OCI-LY1 (cell line): Measurements from ENCODE around the gene TMEM218.

ENCODE experiments used
- H2AFZ ChIP-seq: fragments of 200-600 bp; sonication (generic), shearing (Covaris generic); 2 replicates; pipeline ENCODE4 v1.6.0; 2014; ENCODE audit warnings: antibody characterized with exemption, mild to moderate bottlenecking, low read length
- H3F3A ChIP-seq: fragments of 200-600 bp; sonication (generic), shearing (Covaris generic); 2 replicates; pipeline ENCODE4 v1.6.0; 2014; ENCODE audit warnings: mild to moderate bottlenecking, antibody characterized with exemption, low read length, moderate library complexity; ENCODE audit not compliant: insufficient read depth
- H3K27ac ChIP-seq: fragments of 200-600 bp; sonication (generic); 2 replicates; pipeline ENCODE4 v1.5.1; 2014; ENCODE audit warnings: low read length, mixed run types, mild to moderate bottlenecking, low read depth; ENCODE audit not compliant: poor library complexity, severe bottlenecking
- H3K27me3 ChIP-seq: fragments of 200-600 bp; sonication (generic); 2 replicates; pipeline ENCODE4 v1.6.0; 2014; ENCODE audit warnings: antibody characterized with exemption, mild to moderate bottlenecking, low read length, moderate library complexity; ENCODE audit not compliant: insufficient read depth
- H3K36me3 ChIP-seq: fragments of 200-600 bp; sonication (generic); 2 replicates; pipeline ENCODE4 v1.6.1; 2014; ENCODE audit warnings: mild to moderate bottlenecking, antibody characterized with exemption, low read length, moderate library complexity, mixed read lengths; ENCODE audit not compliant: insufficient read depth
- H3K4me1 ChIP-seq: fragments of 200-600 bp; sonication (generic); 2 replicates; pipeline ENCODE4 v1.5.1; 2014; ENCODE audit warnings: mild to moderate bottlenecking, low read length, moderate library complexity; ENCODE audit not compliant: insufficient read depth, severe bottlenecking
- H3K4me2 ChIP-seq: fragments of 200-600 bp; sonication (generic), shearing (Covaris generic); 2 replicates; pipeline ENCODE4 v1.6.1; 2014; ENCODE audit warnings: low read length
- H3K4me3 ChIP-seq: fragments of 200-600 bp; sonication (generic); 2 replicates; pipeline ENCODE4 v1.5.1; 2014; ENCODE audit warnings: low read length, low read depth, mild to moderate bottlenecking, mixed read lengths; ENCODE audit not compliant: poor library complexity, severe bottlenecking
- H3K79me2 ChIP-seq: fragments of 200-600 bp; shearing (Covaris generic); 2 replicates; pipeline ENCODE4 v1.6.1; 2016; ENCODE audit warnings: mixed run types, low read length, mixed read lengths; ENCODE audit not compliant: insufficient read depth
- H3K9ac ChIP-seq: fragments of 200-600 bp; sonication (generic), shearing (Covaris generic); 2 replicates; pipeline ENCODE4 v1.6.1; 2014; ENCODE audit warnings: mild to moderate bottlenecking, low read length, mixed read lengths
- H3K9me2 ChIP-seq: fragments of 200-600 bp; sonication (generic), shearing (Covaris generic); 2 replicates; pipeline ENCODE4 v1.6.1; 2014; ENCODE audit warnings: low read depth, mild to moderate bottlenecking, low read length, mixed read lengths
- H3K9me3 ChIP-seq: fragments of 200-600 bp; shearing (Covaris generic); 2 replicates; pipeline ENCODE4 v1.6.1; 2014; ENCODE audit warnings: low read length, mixed read lengths
- H4K20me1 ChIP-seq: fragments of 200-600 bp; sonication (generic), shearing (Covaris generic); 2 replicates; pipeline ENCODE4 v1.6.0; 2016; ENCODE audit warnings: mild to moderate bottlenecking, low read length; ENCODE audit not compliant: insufficient read depth
- EZH2 ChIP-seq: fragments of 200-600 bp; sonication (generic), shearing (Covaris generic); IDR thresholded peaks from 2 replicates; pipeline ENCODE4 v1.8.0; 2017; ENCODE audit warnings: borderline replicate concordance, mixed run types, mild to moderate bottlenecking, antibody characterized with exemption, low read length, moderate library complexity, mixed read lengths
- TF ChIP-seq, protein P1 (sequence below): fragments of 200-600 bp; sonication (generic), shearing (Covaris generic); IDR thresholded peaks from 2 replicates; pipeline ENCODE4 v1.5.1; 2017; ENCODE audit warnings: mild to moderate bottlenecking, antibody characterized with exemption, low read length, moderate library complexity, mixed read lengths

Gene TMEM218

DNA sequence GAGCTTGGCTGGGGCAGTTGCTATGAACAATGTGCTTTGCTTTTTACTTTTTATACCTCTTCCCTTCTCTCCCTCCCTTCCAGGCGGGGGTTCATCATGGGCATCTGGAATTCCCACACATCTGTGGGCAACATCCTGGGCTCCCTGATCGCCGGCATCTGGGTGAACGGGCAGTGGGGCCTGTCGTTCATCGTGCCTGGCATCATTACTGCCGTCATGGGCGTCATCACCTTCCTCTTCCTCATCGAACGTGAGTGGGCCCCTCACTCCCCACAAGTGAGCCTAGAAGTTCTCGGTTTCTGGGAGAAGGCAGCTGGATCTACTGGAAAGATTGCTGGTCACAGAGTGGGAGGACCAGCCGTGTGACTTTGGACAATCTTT lies 30.9 kb downstream of the TMEM218 start:
- Histone ChIP-seq H3K27ac (no peak overlapping the region), H3K4me2 (no peak overlapping the region), H3K79me2 (no peaks in the 10 kb centered on the region), H3K36me3 (no peaks in the 10 kb centered on the region), H2AFZ (no peak overlapping the region), H3K4me3 (no peak overlapping the region), H3K9me3 (no peaks in the 10 kb centered on the region), H3K27me3 (no peaks in the 10 kb centered on the region), H3K9me2 (no peaks in the 10 kb centered on the region), H4K20me1 (no peaks in the 10 kb centered on the region), H3K9ac (no peak overlapping the region), H3K4me1 (no peaks in the 10 kb centered on the region), H3F3A (no peaks in the 10 kb centered on the region)
- TF ChIP-seq EZH2: no peak
- TF ChIP-seq, protein P1, sequence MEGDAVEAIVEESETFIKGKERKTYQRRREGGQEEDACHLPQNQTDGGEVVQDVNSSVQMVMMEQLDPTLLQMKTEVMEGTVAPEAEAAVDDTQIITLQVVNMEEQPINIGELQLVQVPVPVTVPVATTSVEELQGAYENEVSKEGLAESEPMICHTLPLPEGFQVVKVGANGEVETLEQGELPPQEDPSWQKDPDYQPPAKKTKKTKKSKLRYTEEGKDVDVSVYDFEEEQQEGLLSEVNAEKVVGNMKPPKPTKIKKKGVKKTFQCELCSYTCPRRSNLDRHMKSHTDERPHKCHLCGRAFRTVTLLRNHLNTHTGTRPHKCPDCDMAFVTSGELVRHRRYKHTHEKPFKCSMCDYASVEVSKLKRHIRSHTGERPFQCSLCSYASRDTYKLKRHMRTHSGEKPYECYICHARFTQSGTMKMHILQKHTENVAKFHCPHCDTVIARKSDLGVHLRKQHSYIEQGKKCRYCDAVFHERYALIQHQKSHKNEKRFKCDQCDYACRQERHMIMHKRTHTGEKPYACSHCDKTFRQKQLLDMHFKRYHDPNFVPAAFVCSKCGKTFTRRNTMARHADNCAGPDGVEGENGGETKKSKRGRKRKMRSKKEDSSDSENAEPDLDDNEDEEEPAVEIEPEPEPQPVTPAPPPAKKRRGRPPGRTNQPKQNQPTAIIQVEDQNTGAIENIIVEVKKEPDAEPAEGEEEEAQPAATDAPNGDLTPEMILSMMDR: no peak

DNA sequence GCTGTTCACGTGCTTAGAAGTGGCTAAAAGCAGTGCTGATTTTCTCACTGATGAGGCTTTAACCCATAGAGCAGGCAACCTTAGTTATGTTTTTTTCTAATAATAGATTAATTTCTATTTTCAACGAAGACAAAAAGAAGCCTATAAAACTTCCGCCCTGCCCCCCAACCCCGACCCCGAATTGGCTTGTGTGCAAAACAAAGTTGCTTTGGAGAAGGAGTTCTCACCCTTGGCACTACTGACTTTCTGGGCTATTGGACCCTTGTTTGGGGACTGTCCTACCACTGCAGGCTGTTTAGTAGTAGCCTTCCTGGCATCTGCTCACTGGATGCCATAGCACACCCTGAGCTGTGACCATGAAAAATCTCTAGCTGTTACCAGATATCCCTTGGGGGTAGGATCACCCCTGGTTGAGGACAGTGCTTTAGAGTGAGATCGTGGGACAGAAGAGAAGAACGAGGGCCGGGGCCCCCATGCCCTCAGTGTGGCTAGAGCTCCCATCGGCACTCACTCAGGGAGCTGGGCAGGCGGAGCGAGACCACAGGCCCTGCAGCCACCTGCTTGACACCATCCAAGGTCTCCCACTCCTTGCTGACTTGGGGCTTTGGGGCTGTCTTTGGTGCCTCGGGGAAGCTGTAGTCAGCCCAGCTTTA lies 31.4 kb downstream of the TMEM218 start:
- H4K20me1 ChIP-seq: no peaks in the 10 kb centered on the region
- H3K9me3 ChIP-seq: no peaks in the 10 kb centered on the region
- H3K4me1 ChIP-seq: no peaks in the 10 kb centered on the region
- H3K9ac ChIP-seq: no peak overlapping the region
- no peaks in the 10 kb centered on the region for H3K79me2 ChIP-seq
- H3F3A ChIP-seq: no peaks in the 10 kb centered on the region
- TF ChIP-seq, protein P1: no peak
- TF ChIP-seq EZH2: no peak
- no peaks in the 10 kb centered on the region for H3K9me2 ChIP-seq
- no peaks in the 10 kb centered on the region for H3K36me3 ChIP-seq
- no peak overlapping the region for H2AFZ ChIP-seq
- no peak overlapping the region for H3K4me2 ChIP-seq
- no peak overlapping the region for H3K4me3 ChIP-seq
- H3K27me3 ChIP-seq: no peaks in the 10 kb centered on the region
- H3K27ac ChIP-seq: no peak overlapping the region

DNA sequence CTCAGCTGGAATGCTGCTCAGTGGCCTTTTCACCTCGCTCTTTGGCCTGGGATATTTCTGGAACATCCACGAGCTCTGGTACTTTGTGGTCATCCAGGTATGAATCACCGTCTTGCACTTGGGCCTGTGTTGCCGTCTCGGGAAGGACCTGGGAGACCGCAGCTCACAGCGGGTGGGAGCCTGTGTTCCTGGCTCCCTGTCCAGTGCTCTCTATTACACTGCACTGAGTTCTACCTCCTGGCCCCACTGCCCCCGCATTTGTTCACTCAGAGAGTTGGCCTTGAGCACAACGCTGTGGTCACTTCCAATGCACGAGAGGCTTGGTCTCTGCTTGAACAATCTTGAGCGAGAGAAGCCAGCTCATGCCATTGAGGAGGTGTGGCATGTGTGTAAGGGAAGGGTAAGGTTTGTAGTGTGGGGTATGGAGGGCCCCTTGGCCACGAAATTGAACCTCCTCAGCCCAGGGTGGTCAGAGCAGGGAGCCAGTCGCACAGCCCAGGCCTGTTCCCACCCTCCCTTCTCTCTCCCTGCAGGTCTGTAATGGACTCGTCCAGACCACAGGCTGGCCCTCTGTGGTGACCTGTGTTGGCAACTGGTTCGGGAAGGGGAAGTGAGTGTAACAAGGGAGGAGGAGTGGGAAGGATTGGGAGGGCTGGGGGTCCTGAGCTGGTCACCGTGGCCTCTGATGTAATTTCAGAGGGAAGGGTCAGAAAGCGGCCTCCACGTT lies 32.1 kb downstream of the TMEM218 start:
- Histone ChIP-seq H3K79me2 (no peaks in the 10 kb centered on the region), H3K9me3 (no peaks in the 10 kb centered on the region), H3K27ac (no peak overlapping the region), H3F3A (no peaks in the 10 kb centered on the region), H3K36me3 (no peaks in the 10 kb centered on the region), H3K27me3 (no peaks in the 10 kb centered on the region), H4K20me1 (no peaks in the 10 kb centered on the region), H3K9me2 (no peaks in the 10 kb centered on the region), H3K4me3 (no peak overlapping the region), H3K4me1 (no peaks in the 10 kb centered on the region), H3K4me2 (no peak overlapping the region), H2AFZ (no peak overlapping the region), H3K9ac (no peak overlapping the region)
- no peak for TF ChIP-seq EZH2
- TF ChIP-seq, protein P1: no peak
